Ovary (tissue), 9 donors: ENCODE results near the gene ACYP2. TPM values are rescaled to one million over a fixed set of nuclear protein-coding genes. Genes with fewer than 3 reads are reported as not detected.

ENCODE experiments used
- DNase-seq, 5 donors: peaks; one replicate each; pipeline ENCODE4 v3.0.0-alpha.2; 2019 to 2020
- H3K27ac ChIP-seq, 2 donors: fragments of 200-600 bp; one replicate each; pipeline versions ENCODE4 v1.5.1 to v1.8.0; 2019 to 2022
- H3K27me3 ChIP-seq: fragments of 200-600 bp; one replicate; pipeline ENCODE4 v1.8.0; 2022
- H3K36me3 ChIP-seq: fragments of 200-600 bp; sonication (generic); one replicate; pipeline ENCODE4 v1.5.1; 2019
- H3K4me1 ChIP-seq: one replicate; pipeline ENCODE4 v1.8.1; 2013; ENCODE audit warnings: mild to moderate bottlenecking, moderate library complexity; ENCODE audit not compliant: insufficient read depth
- H3K4me3 ChIP-seq: fragments of 200-600 bp; sonication (generic); one replicate; pipeline ENCODE4 v1.5.1; 2017
- H3K9me3 ChIP-seq, 2 donors: fragments of 200-600 bp in 1 of 2; sonication (generic) in 1 of 2; one replicate each; pipeline versions ENCODE4 v1.5.1 to v1.8.1; 2013 to 2019; ENCODE audit warnings: mild to moderate bottlenecking in 1 of 2, moderate library complexity in 1 of 2
- CTCF ChIP-seq, 3 donors: fragments of 450-650 bp in 2 of 3; fragments of 200-600 bp in 1 of 3; IDR thresholded peaks; one replicate each; pipeline versions ENCODE4 v1.5.1 to v1.8.0; 2016 to 2022; ENCODE audit warnings: antibody characterized with exemption in 3 of 3, mild to moderate bottlenecking in 1 of 3
- EP300 ChIP-seq: sonication (generic); formaldehyde crosslinking; IDR thresholded peaks from one replicate; pipeline ENCODE4 v1.6.1; 2017; ENCODE audit warnings: antibody characterized with exemption
- POLR2A ChIP-seq: fragments of 450-650 bp; IDR thresholded peaks from one replicate; pipeline ENCODE4 v1.6.1; 2017; ENCODE audit warnings: antibody characterized with exemption, mild to moderate bottlenecking, moderate library complexity
- WGBS, 3 donors: extraction: QIAGEN DNeasy Blood & Tissue Kit in 1 of 3; methylation state at CpG; one replicate each; pipeline versions ENCODE4 v1.1.5 to v1.1.7; 2013 to 2017; 5-methylcytosine and 5-hydroxymethylcytosine counted together
- intact Hi-C, 4 donors: fragments of 100-400 bp; cut with DNase I; formaldehyde crosslinking; loops; one replicate each; pipeline versions ENCODE4 v1.11.0 to v1.15.1; 2022 to 2023
- polyA plus RNA-seq, 2 donors: library from polyadenylated mRNA; stranded (reverse); fragments of 200-250 nt in 1 of 2; fragments of 350-450 nt in 1 of 2; fragmentation: Illumina TruSeq in 1 of 2; extraction: RNeasy Lipid Tissue Mini Kit (QIAGEN cat#74804) in 1 of 2; gene quantifications; one replicate each; pipeline ENCODE4 v1.2.3, GENCODE V29; 2013 to 2014
- total RNA-seq, 7 donors: library from RNA; depleted of rRNA in 2 of 7; stranded (reverse); fragments of >200 nt in 2 of 7; fragmentation: NEBNext Ultra II Directional in 3 of 7; extraction: Animal tissue kit (Norgen Biotek cat#: 25700) in 3 of 7; gene quantifications; one replicate each; pipeline versions ENCODE4 v1.1.0 to v1.2.4, GENCODE V29; 2016 to 2023
- donor health status: DM: no; HTN: no; CAD: no; lungs with moderate emphysema.
- donor health status: DM: no; HTN: no; CAD: no.
- donor health status: Bipolar disorder and iron deficiency.
- donor health status: DM: yes; HTN: yes; CAD: no.
- donor health status: DM: no; HTN: no; CAD: no.
- donor health status: DM: yes; HTN: yes; CAD: no.

Gene ACYP2
- total and polyA plus RNA-seq, 9 donors = 10.4 to 27.1 (median 13.9) TPM

GRCh38 chr2:54267577-54267976 is 152.2 kb downstream of the ACYP2 start:
- no peak for TF ChIP-seq POLR2A
- no peak for TF ChIP-seq CTCF (IDR thresholded peaks at IDR 0.05)
- no peak for TF ChIP-seq EP300
- H3K4me3 ChIP-seq = no peak overlapping the region
- no peak for DNase-seq
- no peaks in the 10 kb centered on the region for H3K27me3 ChIP-seq
- H3K27ac ChIP-seq = no peak overlapping the region
- no peaks in the 10 kb centered on the region for H3K4me1 ChIP-seq
- intact Hi-C loops = no loop called here
- WGBS, 3 donors = 53 to 73% (median 71%) methylated on average over 1 of the region's 1 CpG
- H3K9me3 ChIP-seq = no peaks in the 10 kb centered on the region
- H3K36me3 ChIP-seq = no peaks in the 10 kb centered on the region

- H3K27me3 ChIP-seq = no peaks in the 10 kb centered on the region
- H3K27ac ChIP-seq = no peak overlapping the region
- H3K4me1 ChIP-seq = no peaks in the 10 kb centered on the region
- TF ChIP-seq CTCF (IDR thresholded peaks at IDR 0.05) (no peak), POLR2A (no peak), EP300 (no peak)
- H3K9me3 ChIP-seq = no peaks in the 10 kb centered on the region
- 96 to 97% (median 96%) methylated on average over 4 of the region's 4 CpGs for WGBS, 3 donors
- intact Hi-C loops = no loop called here
- no peak for DNase-seq
- no peak overlapping the region for H3K4me3 ChIP-seq
- H3K36me3 ChIP-seq = no peaks in the 10 kb centered on the region
Measured at GRCh38 chr2:54271189-54271588, 155.8 kb downstream of the ACYP2 start.

GRCh38 chr2:54271843-54272627 is 156.6 kb downstream of the ACYP2 start:
- TF ChIP-seq POLR2A = no peak
- H3K27me3 ChIP-seq = no peaks in the 10 kb centered on the region
- no peaks in the 10 kb centered on the region for H3K4me1 ChIP-seq
- no peaks in the 10 kb centered on the region for H3K36me3 ChIP-seq
- H3K27ac ChIP-seq = no peak overlapping the region
- intact Hi-C loops = no loop called here
- no peaks in the 10 kb centered on the region for H3K9me3 ChIP-seq
- H3K4me3 ChIP-seq = no peak overlapping the region
- DNase-seq = no peak
- 94 to 99% (median 99%) methylated on average over 6 of the region's 6 CpGs for WGBS, 3 donors

- no peak for DNase-seq
- no peak overlapping the region for H3K4me3 ChIP-seq
- H3K9me3 ChIP-seq = no peaks in the 10 kb centered on the region
- TF ChIP-seq CTCF (IDR thresholded peaks at IDR 0.05) = no peak
- TF ChIP-seq POLR2A = no peak
- no peak for TF ChIP-seq EP300
- H3K27ac ChIP-seq = no peak overlapping the region
- 41 to 59% (median 58%) methylated on average over 1 of the region's 1 CpG for WGBS, 3 donors
- intact Hi-C loops = no loop called here
- H3K27me3 ChIP-seq = no peaks in the 10 kb centered on the region
- no peaks in the 10 kb centered on the region for H3K36me3 ChIP-seq
- no peaks in the 10 kb centered on the region for H3K4me1 ChIP-seq
Measured at GRCh38 chr2:54274781-54275242, 159.4 kb downstream of the ACYP2 start.

- WGBS, 3 donors = 71 to 98% (median 98%) methylated on average over 2 of the region's 2 CpGs
- Histone ChIP-seq H3K4me3 (no peak overlapping the region), H3K9me3 (no peaks in the 10 kb centered on the region), H3K36me3 (no peaks in the 10 kb centered on the region), H3K27ac (no peak overlapping the region), H3K27me3 (no peaks in the 10 kb centered on the region), H3K4me1 (no peaks in the 10 kb centered on the region)
- no peak for TF ChIP-seq EP300
- intact Hi-C loops = no loop called here
- DNase-seq = no peak
Measured at GRCh38 chr2:54275541-54275940, 160.1 kb downstream of the ACYP2 start.
